GM13976 (cell line): ENCODE data around the gene NEK8.

Source experiments
- DNase-seq: peaks from one replicate; pipeline ENCODE4 v3.0.0; 2012; ENCODE audit warnings: low spot score
- in situ Hi-C: fragments of 300-500 bp; cut with MboI; formaldehyde crosslinking; loops from one replicate; pipeline ENCODE4 v1.12.0; 2022; ENCODE audit warnings: low sequenced_read_pairs, mixed read lengths, inconsistent platforms; ENCODE audit not compliant: unreplicated experiment
- TF ChIP-seq, protein P1 (sequence below): IDR thresholded peaks from 2 replicates; pipeline ENCODE4 v1.5.1; 2012; ENCODE audit warnings: borderline replicate concordance, mild to moderate bottlenecking; ENCODE audit not compliant: insufficient read depth; ENCODE audit errors: extremely low read depth, missing control alignments, control extremely low read depth

Gene NEK8

DNA sequence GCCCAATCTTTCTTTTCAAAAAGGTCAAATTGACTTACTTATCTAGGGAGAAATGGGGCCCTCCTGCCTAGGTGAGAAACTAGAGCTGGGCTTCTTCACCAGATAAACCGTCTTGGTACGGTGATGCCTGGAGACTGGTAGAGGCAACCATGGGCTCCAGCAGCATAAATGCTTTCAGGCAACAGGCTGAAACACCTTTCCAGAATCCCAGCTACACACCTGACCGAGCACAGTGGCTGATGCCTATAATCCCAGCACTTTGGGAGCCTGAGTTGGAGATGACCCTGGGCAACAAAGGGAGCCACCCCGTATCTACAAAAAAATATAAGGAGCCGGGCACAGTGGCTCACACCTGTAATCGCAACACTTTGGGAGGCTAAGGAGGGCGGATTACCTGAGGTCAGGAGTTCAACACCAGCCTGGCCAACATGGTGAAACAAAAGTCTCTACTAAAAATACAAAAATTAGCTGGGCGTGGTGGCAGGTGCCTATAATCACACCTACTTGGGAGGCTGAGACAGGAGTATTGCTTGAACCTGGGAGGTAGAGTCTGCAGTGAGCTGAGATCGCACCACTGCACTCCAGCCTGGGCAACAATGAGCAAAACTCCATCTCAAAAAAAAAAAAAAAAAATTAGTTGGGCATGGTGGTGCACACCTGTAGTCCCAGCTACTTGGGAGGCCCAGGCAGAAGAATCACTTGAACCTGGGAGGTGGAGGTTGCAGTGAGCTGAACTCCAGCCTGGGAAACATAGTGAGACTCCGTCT is 23.2 kb downstream of the NEK8 start:
- DNase-seq: no peak
- TF ChIP-seq, protein P1, sequence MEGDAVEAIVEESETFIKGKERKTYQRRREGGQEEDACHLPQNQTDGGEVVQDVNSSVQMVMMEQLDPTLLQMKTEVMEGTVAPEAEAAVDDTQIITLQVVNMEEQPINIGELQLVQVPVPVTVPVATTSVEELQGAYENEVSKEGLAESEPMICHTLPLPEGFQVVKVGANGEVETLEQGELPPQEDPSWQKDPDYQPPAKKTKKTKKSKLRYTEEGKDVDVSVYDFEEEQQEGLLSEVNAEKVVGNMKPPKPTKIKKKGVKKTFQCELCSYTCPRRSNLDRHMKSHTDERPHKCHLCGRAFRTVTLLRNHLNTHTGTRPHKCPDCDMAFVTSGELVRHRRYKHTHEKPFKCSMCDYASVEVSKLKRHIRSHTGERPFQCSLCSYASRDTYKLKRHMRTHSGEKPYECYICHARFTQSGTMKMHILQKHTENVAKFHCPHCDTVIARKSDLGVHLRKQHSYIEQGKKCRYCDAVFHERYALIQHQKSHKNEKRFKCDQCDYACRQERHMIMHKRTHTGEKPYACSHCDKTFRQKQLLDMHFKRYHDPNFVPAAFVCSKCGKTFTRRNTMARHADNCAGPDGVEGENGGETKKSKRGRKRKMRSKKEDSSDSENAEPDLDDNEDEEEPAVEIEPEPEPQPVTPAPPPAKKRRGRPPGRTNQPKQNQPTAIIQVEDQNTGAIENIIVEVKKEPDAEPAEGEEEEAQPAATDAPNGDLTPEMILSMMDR: no peak
- in situ Hi-C loops: no loop called here

DNA sequence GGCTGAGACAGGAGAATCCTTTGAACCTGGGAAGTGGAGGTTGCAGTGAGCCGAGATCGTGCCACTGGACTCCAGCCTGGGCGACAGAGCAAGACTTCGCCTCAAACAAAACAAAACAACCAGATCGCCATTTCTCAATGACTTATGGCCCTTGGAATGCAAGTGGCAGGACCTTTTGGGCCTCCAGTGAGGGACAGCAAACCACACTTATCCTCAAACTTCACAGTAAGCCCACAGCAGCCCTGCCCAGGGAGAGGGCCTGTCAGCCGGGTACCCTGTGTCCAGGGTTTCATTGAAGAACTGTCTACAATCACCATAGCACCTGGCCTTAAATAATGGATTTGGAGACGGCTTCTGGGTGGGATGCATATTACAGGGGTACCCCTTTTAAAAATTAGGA is 26.9 kb downstream of the NEK8 start:
- TF ChIP-seq, protein P1: no peak
- in situ Hi-C loops: no loop called here
- DNase-seq: no peak

DNA sequence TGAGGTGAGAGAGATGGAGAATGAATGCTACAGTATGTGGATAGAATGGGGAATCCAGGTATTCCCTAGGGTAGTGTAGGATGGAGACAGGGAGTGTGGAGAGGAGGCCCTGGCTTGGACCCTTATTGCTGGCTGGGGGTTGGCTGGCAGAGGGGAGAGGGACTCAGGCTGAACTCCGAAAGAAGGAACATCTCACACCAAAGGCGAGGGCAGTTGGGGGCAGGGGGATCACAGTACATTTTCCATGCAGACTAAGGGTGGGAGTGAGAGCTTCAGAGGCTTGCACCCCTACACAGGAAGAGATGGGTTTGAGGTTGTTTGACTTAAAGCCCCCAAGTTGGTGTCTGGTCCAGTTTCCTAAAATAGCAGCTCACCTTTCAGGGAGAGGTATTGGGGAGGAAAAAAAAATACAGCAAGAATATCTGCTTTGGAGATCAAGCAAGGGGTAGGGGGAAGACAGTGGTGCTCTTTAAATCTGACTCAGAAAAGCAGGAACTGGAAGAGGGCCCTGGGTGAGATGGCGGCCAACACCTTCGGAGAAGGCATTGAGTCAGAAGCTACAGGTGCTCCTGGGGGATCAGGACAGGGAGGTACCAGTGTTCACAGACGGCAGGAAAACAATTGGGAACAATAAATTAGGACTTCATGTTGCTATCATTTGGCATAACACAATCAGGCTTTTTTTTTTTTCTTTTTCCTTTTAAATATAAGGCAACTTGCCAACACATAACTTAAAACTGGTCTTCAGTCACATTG is 27.6 kb downstream of the NEK8 start:
- TF ChIP-seq, protein P1: no peak
- no peak for DNase-seq
- in situ Hi-C loops: no loop called here

DNA sequence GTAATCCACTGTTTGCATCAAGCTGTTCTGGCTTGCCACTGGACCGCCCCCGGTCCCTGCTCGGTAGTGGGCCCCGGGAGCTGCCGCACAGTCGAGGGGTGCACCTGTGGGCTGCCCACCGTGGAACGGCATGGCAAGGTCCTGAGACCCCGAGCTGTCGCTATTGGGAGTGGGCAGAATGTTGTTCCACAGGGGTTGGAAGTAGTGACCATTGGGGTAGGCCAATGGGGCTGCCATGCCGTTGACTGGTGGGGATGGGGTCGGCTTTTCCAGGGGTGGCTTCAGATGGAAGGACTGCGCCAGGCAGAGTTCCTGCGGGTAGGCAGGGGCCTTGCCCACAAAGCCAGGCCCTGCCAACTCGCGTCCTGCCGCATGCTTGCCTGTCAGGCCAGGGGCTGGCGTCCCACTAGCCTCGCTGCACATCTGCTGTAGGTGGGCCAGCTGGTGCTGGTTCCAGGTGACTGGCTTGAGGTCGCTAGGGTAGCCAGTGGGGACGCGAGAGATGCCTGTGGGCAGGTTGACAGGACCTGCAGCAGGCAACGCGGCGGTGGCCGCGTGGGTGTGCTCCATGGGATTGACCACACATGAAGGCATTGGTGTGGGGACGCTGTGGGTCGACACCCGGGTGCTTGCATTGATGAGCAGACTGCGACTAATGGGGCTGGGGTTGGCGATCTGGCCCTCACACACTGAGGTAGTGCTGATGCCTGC is 30.0 kb downstream of the NEK8 start:
- TF ChIP-seq, protein P1: no peak
- no peak for DNase-seq
- in situ Hi-C loops: no loop called here

DNA sequence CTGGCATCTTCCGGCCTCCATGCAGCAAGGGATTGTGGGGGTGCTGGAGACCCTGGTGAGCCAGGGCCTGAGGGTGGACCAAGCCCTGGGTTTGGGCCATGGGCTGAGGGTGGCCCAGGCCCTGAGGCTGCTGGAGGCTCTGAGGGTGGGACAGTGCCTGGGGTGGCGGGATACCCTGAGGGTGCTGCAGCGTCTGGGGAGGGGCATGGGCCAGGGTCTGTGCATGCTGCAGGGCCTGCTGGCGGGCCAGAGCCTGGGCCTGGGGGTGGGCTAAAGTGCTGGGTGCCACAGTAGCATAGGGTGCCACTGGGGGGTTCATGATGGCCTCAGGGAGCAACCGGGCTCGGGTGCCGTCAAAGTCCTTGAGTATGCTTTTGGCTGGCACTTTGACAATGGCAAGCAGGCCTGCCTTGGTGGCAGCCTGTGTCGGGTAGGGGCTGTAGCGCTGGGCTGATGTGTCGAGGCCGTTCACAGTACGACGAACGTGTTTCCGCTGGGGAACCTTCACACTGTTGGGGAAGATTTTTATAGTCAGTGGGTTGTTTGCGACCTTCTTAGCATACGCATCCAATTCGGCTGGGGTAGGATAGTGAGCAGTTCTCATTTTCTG is 30.8 kb downstream of the NEK8 start:
- no peak for DNase-seq
- TF ChIP-seq, protein P1: no peak
- in situ Hi-C loops: no loop called here
